ENCODE data around the gene WDR38.

Gene WDR38

GRCh38 chr9:124858330-124859046, 5.2 kb downstream of the WDR38 start:
- DNase-seq (ENCODE audit: low spot score) = no peak

GRCh38 chr9:124859803-124860581, 6.7 kb downstream of the WDR38 start:
- DNase-seq (ENCODE audit: low spot score) = no peak

- DNase-seq (ENCODE audit: low spot score) = no peak
These were observed 7.5 kb downstream of the WDR38 start for GRCh38 chr9:124860582-124861341.

- peak; percentile 98 for DNase-seq (ENCODE audit: low spot score)
These were observed 8.3 kb downstream of the WDR38 start, which contains the start of the genes ARPC5L and RPL35 for GRCh38 chr9:124861342-124862229. TSS of gene ARPC5L (plus strand) at chr9:124862130. CDS start at chr9:124869291, 7,161 bp downstream. TSS of gene RPL35 (minus strand) at chr9:124861957. CDS start at chr9:124861912, 45 bp downstream.

DNA sequence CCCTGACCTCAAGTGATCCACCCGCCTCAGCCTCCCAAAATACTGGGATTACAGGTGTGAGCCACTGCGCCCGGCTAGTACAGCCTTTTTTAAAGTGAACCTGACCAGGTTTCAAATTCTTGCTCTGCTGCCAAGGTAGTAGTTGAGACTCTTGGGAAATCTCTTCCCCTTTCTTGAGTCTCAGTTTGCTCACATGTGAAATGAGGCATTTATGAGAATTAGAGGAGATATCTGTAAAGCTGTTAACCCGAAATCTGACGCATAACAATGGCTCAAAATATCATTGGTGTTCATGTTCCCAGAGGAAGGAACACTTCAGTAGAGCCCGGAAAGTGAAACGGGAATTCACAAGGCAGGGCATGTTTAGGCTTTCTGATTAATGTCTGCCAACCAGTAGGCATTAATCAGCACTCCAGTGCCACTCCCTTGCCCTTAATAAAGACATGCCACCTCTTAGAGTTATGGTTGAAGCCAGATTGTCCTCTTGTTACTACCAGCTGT, 10.2 kb downstream of the WDR38 start:
- no peak for DNase-seq (ENCODE audit: low spot score)

GRCh38 chr9:124868511-124869465, 15.5 kb downstream of the WDR38 start:
- DNase-seq (ENCODE audit: low spot score) = peak; percentile 94

- DNase-seq (ENCODE audit: low spot score) = no peak
These were observed 16.3 kb downstream of the WDR38 start for GRCh38 chr9:124869466-124869985.

GRCh38 chr9:124869986-124870560, 16.8 kb downstream of the WDR38 start:
- no peak for DNase-seq (ENCODE audit: low spot score)

- DNase-seq (ENCODE audit: low spot score) = no peak
These were observed 17.5 kb downstream of the WDR38 start for GRCh38 chr9:124870723-124871122.

GRCh38 chr9:124871156-124871561, 17.9 kb downstream of the WDR38 start:
- DNase-seq (ENCODE audit: low spot score) = no peak

- DNase-seq (ENCODE audit: low spot score) = no peak
These were observed 20.4 kb downstream of the WDR38 start for GRCh38 chr9:124873664-124874063.

DNA sequence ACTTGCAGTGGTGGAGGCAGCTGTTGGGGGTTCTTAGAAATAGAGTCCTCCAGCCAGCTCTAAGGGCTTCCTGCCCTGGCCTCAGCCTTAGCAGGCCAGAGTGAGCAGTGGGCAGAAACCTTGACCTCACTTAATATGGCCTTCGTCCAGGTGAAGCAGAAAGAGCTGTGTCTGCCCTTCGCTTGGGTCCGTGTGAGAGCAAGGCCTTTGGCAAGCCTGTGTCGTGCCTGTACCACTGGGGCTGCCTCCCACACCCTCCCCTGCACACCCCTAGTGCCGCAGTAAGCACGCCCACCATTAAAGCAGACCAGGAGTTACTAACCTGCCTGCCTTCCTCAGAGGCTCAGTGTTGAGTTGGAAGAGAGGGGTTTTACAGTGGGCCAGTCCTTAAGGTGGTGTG, 22.2 kb downstream of the WDR38 start:
- no peak for DNase-seq (ENCODE audit: low spot score)

DNA sequence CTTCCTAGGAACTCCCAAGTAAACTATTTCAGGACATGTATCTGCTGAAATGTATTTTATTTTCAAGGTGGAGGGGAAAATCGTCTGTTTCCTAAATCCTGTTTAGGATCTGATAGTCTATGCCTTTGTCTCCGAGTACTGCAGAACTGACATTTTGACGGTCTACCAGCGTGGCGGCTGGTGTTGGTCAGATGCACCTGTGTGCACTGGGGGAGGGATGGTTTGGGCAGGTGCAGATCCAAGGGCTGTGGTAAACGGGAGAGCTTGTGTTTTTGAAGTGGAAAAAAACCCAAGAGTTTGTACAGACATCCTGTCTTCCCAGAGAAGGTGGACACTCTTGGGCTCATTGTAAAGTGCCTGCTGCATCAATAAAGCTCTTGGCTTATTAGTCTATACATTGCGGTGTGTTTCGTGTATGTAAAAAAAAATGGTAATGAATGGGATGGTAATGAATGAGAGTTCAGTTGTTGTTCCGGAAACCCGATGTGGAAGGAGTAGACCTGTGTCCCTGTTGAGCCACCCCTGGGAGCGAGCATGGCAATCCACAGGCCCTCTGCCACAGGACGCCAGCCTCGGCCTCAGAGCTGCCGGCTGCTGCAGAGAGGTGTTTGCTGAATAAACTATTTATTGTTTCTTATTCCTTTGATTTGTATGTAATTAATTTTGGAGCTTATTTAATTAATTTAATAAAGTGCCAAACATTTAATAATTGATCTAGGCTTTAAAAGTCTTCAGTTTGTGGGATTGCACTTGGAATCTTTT, 23.9 kb downstream of the WDR38 start:
- DNase-seq (ENCODE audit: low spot score) = no peak

DNA sequence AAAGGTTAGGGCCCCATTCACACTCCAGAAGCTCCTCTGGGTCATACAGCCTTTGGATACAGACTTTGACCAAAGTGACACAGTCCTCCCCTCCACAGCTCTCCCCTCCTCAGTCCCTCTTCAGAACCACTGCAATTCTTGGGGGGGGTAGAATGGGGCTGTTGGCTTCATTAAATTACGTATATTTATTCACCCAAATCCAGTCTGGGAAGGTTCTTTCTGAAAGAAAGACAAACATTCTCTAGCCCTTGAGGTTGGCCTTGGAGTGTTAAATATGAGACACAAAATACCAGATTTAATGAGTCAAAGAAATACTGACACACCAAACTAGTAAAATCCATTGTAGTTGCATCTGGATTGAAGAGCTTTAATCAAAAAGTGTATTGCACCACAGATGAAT, 24.8 kb downstream of the WDR38 start:
- DNase-seq (ENCODE audit: low spot score) = no peak

DNA sequence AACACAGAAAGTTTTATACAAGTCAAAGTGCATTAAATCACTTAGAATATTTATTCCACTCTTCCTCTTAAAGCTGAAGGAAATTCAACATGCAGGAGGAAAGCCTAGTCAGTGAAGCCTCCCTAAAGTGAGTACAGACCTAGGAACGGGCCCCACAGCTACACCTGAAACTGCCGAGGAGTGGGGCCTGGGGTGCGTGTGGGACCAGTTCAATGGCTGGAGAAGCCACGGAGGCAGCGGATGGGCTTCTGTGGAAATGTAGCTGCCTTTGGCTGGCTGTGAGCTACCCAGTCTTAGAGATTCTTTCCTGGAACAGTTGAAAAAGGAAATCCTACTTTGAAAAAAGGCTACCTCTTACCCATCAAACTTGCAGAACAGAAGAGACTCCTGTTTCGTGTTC, 25.3 kb downstream of the WDR38 start:
- DNase-seq (ENCODE audit: low spot score) = no peak

DNA sequence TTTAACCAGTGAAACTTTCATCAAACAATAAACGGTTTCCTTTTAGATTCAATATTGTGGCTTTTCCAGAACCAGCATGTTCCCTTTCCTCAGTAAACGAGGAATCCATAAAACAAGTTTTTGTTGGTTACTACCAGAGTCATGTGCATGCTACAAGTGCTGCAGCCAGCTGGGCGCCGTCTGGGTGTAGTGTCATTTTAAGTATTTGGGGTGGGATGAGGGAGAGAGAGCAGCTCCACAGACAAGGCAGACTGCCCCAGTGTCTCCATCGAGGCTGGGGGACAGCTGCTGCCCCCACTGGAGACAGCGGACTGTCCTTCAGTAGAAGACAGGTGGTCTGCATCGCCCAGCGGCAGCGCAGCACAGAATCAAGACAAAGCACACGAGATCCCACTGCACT, 26.0 kb downstream of the WDR38 start:
- DNase-seq (ENCODE audit: low spot score) = no peak

DNA sequence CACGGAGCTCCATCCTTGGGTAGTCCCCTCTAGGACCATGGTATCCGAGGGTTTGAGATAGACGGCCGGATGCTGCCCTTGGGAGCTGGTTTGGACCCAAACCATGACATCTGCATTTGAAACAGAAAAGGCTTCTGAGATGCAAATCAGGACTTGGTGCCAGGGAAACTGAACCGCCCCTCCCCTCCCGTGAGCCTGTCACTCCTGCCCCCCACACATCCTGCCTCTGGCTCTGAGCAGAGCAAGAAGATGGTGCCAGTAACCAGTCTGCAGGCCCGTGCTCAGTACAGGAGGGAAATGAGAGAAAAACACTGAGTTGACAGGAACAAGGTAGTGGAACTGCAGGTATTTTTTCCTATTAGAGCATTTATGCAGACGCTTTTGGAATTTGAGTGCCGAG, 27.2 kb downstream of the WDR38 start:
- DNase-seq (ENCODE audit: low spot score) = no peak

GRCh38 chr9:124881138-124881743, 28.0 kb downstream of the WDR38 start:
- DNase-seq (ENCODE audit: low spot score) = no peak

All from COLO829 (cell line).